ENCODE results near the gene COA1.

DNA sequence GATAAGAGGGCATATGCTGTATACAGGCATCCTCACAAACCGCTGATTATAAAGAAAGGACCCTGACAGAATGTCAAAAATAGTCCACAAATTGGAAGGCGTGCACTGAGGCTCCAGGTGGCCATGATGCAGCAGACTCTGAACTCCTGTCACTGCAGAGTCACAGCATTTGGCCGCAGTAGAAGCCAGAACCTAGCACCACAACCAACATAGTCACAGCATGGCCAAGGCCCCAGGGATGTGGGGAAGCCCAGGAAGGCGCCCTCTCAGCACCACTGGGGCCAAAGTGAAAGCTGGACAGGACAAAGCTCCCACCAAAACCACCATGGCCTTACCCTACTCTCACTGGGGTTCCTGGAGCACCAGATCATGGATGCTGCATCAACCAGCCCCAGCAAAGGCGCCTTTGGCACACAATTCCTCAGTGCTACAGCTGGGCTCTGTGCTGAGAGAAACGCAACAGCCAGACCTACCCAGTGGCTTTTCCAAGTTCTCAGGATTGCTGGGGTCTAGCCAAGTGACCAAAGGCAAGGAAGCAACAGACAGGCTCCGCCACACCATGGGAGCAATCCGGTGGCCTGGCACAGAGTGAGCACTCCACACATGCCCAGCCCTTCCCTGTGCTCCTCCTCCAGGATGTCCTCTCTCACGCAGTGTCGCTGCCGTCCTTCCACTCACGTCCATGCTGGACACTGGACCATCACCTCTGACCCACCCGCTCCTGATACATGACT, 86.3 kb downstream of the COA1 start:
- TF ChIP-seq, protein P1, sequence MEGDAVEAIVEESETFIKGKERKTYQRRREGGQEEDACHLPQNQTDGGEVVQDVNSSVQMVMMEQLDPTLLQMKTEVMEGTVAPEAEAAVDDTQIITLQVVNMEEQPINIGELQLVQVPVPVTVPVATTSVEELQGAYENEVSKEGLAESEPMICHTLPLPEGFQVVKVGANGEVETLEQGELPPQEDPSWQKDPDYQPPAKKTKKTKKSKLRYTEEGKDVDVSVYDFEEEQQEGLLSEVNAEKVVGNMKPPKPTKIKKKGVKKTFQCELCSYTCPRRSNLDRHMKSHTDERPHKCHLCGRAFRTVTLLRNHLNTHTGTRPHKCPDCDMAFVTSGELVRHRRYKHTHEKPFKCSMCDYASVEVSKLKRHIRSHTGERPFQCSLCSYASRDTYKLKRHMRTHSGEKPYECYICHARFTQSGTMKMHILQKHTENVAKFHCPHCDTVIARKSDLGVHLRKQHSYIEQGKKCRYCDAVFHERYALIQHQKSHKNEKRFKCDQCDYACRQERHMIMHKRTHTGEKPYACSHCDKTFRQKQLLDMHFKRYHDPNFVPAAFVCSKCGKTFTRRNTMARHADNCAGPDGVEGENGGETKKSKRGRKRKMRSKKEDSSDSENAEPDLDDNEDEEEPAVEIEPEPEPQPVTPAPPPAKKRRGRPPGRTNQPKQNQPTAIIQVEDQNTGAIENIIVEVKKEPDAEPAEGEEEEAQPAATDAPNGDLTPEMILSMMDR (IDR thresholded peaks at IDR 0.05; ENCODE audit: low read length), result no peak
- TF ChIP-seq EZH2 (optimal IDR thresholded peaks at IDR 0.05; ENCODE audit: low read depth, low read length), result no peak
- no peak for TF ChIP-seq EZH2phosphoT487 (IDR thresholded peaks at IDR 0.05; ENCODE audit: low read length)
